Ishikawa (cell line): ENCODE data around the gene SYNJ1.

Source experiments
- CEBPB ChIP-seq: IDR thresholded peaks from 2 replicates; pipeline ENCODE4 v1.6.1; 2012
- CREB1 ChIP-seq: IDR thresholded peaks from 2 replicates; pipeline ENCODE4 v1.6.1; 2012; ENCODE audit warnings: low read depth
- EP300 ChIP-seq: IDR thresholded peaks from 2 replicates; pipeline ENCODE4 v1.6.1; 2012; ENCODE audit warnings: borderline replicate concordance
- FOXM1 ChIP-seq: IDR thresholded peaks from 2 replicates; pipeline ENCODE4 v1.6.1; 2012; ENCODE audit warnings: low read depth, borderline replicate concordance
- NFIC ChIP-seq: IDR thresholded peaks from 2 replicates; pipeline ENCODE4 v1.6.1; 2012
- RAD21 ChIP-seq: IDR thresholded peaks from 2 replicates; pipeline ENCODE4 v1.6.1; 2012; ENCODE audit warnings: low read depth
- TAF1 ChIP-seq: IDR thresholded peaks from 2 replicates; pipeline ENCODE4 v1.6.1; 2012; ENCODE audit warnings: low read depth, mild to moderate bottlenecking
- TCF12 ChIP-seq: IDR thresholded peaks from 2 replicates; pipeline ENCODE4 v1.6.1; 2012; ENCODE audit warnings: low read depth
- YY1 ChIP-seq: IDR thresholded peaks from 2 replicates; pipeline ENCODE4 v1.6.1; 2012; ENCODE audit warnings: low read depth
- ZBTB7A ChIP-seq: IDR thresholded peaks from 2 replicates; pipeline ENCODE4 v1.6.1; 2012; ENCODE audit warnings: low read depth
- TF ChIP-seq, protein P1 (sequence below): IDR thresholded peaks from 2 replicates; pipeline ENCODE4 v1.6.1; 2012; ENCODE audit warnings: low read depth, mild to moderate bottlenecking
- TF ChIP-seq, protein P2 (sequence below): IDR thresholded peaks from 2 replicates; pipeline ENCODE4 v1.6.1; 2012

DNA sequence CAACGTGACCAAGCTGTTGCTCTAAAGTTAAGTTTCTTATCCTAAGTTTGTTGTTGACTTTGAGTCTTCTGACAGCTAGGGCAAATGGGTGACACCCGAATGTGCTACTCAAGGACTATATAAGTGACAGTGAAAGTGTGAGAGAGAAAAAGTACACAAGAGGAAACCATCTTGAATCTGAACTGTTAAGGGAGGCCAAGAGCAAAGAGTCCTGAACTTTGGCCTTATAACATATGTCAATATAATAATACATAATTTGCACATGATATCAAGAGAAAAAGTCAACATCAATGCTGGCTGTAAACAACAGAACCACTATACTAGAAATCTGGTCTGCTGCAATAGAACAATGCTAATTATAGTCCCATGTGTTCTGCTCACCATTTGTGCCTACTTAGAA is 29.5 kb downstream of the SYNJ1 start:
- no peak for TF ChIP-seq CEBPB
- no peak for TF ChIP-seq TAF1
- TF ChIP-seq, protein P1, sequence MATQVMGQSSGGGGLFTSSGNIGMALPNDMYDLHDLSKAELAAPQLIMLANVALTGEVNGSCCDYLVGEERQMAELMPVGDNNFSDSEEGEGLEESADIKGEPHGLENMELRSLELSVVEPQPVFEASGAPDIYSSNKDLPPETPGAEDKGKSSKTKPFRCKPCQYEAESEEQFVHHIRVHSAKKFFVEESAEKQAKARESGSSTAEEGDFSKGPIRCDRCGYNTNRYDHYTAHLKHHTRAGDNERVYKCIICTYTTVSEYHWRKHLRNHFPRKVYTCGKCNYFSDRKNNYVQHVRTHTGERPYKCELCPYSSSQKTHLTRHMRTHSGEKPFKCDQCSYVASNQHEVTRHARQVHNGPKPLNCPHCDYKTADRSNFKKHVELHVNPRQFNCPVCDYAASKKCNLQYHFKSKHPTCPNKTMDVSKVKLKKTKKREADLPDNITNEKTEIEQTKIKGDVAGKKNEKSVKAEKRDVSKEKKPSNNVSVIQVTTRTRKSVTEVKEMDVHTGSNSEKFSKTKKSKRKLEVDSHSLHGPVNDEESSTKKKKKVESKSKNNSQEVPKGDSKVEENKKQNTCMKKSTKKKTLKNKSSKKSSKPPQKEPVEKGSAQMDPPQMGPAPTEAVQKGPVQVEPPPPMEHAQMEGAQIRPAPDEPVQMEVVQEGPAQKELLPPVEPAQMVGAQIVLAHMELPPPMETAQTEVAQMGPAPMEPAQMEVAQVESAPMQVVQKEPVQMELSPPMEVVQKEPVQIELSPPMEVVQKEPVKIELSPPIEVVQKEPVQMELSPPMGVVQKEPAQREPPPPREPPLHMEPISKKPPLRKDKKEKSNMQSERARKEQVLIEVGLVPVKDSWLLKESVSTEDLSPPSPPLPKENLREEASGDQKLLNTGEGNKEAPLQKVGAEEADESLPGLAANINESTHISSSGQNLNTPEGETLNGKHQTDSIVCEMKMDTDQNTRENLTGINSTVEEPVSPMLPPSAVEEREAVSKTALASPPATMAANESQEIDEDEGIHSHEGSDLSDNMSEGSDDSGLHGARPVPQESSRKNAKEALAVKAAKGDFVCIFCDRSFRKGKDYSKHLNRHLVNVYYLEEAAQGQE, result no peak
- TF ChIP-seq RAD21, result no peak
- TF ChIP-seq TCF12, result no peak
- TF ChIP-seq CREB1, result no peak
- no peak for TF ChIP-seq YY1
- TF ChIP-seq EP300, result no peak
- TF ChIP-seq NFIC, result no peak
- no peak for TF ChIP-seq ZBTB7A
- no peak for TF ChIP-seq FOXM1
- TF ChIP-seq, protein P2, sequence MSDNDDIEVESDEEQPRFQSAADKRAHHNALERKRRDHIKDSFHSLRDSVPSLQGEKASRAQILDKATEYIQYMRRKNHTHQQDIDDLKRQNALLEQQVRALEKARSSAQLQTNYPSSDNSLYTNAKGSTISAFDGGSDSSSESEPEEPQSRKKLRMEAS, result no peak
